DOHH2 (cell line): ENCODE results near the gene RAD51.

ENCODE experiments used
- H3F3A ChIP-seq: fragments of 200-600 bp; sonication (generic), shearing (Covaris generic); 2 replicates; pipeline ENCODE4 v1.6.0; 2016; ENCODE audit warnings: antibody characterized with exemption, mild to moderate bottlenecking; ENCODE audit not compliant: control insufficient read depth, insufficient read depth
- H3K27ac ChIP-seq: fragments of 200-600 bp; sonication (generic); 2 replicates; pipeline ENCODE4 v1.5.1; 2014; ENCODE audit warnings: low read depth, mild to moderate bottlenecking, low read length, moderate library complexity
- H3K27me3 ChIP-seq: fragments of 200-600 bp; sonication (generic); 2 replicates; pipeline ENCODE4 v1.6.1; 2014; ENCODE audit warnings: mild to moderate bottlenecking, low read length, mixed read lengths; ENCODE audit not compliant: control insufficient read depth
- H3K36me3 ChIP-seq: fragments of 200-600 bp; sonication (generic); 2 replicates; pipeline ENCODE4 v1.6.1; 2014; ENCODE audit warnings: mild to moderate bottlenecking, low read length, moderate library complexity, mixed read lengths; ENCODE audit not compliant: control insufficient read depth
- H3K4me1 ChIP-seq: fragments of 200-600 bp; sonication (generic); 2 replicates; pipeline ENCODE4 v1.6.1; 2014; ENCODE audit warnings: mild to moderate bottlenecking, low read length, mixed read lengths; ENCODE audit not compliant: control insufficient read depth
- H3K4me2 ChIP-seq: fragments of 200-600 bp; sonication (generic); 2 replicates; pipeline ENCODE4 v1.6.0; 2014; ENCODE audit warnings: mild to moderate bottlenecking, low read length, moderate library complexity
- H3K4me3 ChIP-seq: fragments of 200-600 bp; sonication (generic); 2 replicates; pipeline ENCODE4 v1.5.1; 2014; ENCODE audit warnings: mild to moderate bottlenecking, low read length, mixed read lengths
- H3K79me2 ChIP-seq: fragments of 200-600 bp; sonication (generic); 2 replicates; pipeline ENCODE4 v1.6.1; 2014; ENCODE audit warnings: mild to moderate bottlenecking, low read length, mixed read lengths; ENCODE audit not compliant: control insufficient read depth
- H3K9me2 ChIP-seq: fragments of 200-600 bp; sonication (generic); replicated peaks from 2 replicates; pipeline ENCODE4 v1.6.1; 2014; ENCODE audit warnings: mild to moderate bottlenecking, low read length, mixed read lengths; ENCODE audit not compliant: control insufficient read depth
- H3K9me3 ChIP-seq: fragments of 200-600 bp; sonication (generic); 2 replicates; pipeline ENCODE4 v1.6.1; 2014; ENCODE audit warnings: antibody characterized with exemption, low read length, mixed read lengths; ENCODE audit not compliant: control insufficient read depth, insufficient read depth
- H4K20me1 ChIP-seq: fragments of 200-600 bp; sonication (generic); 2 replicates; pipeline ENCODE4 v1.6.0; 2014; ENCODE audit warnings: low read depth, mild to moderate bottlenecking, antibody characterized with exemption, low read length, moderate library complexity; ENCODE audit not compliant: control insufficient read depth, insufficient read depth
- CTCF ChIP-seq: fragments of 200-600 bp; sonication (generic); IDR thresholded peaks from one replicate; pipeline ENCODE4 v1.5.1; 2014; ENCODE audit warnings: antibody characterized with exemption, mild to moderate bottlenecking, low read depth, low read length; ENCODE audit not compliant: poor library complexity, severe bottlenecking
- EZH2phosphoT487 ChIP-seq: fragments of 200-600 bp; sonication (generic); IDR thresholded peaks from 2 replicates; pipeline ENCODE4 v1.6.1; 2017; ENCODE audit warnings: borderline replicate concordance, mild to moderate bottlenecking, antibody characterized with exemption, low read length, moderate library complexity, mixed read lengths

Gene RAD51

GRCh38 chr15:40739854-40740253, 44.9 kb downstream of the RAD51 start:
- Histone ChIP-seq H3K4me2 (no peak overlapping the region), H3K27me3 (no peaks in the 10 kb centered on the region), H3K27ac (no peak overlapping the region), H4K20me1 (no peaks in the 10 kb centered on the region), H3K9me2 (no peaks in the 10 kb centered on the region), H3K4me3 (no peak overlapping the region), H3K4me1 (no peaks in the 10 kb centered on the region), H3F3A (peaks cover 4% of the 10 kb centered on the region; the same call in 1 of the 2 replicates), H3K9me3 (no peaks in the 10 kb centered on the region), H3K79me2 (no peaks in the 10 kb centered on the region), H3K36me3 (peaks cover 91% of the 10 kb centered on the region)
- TF ChIP-seq EZH2phosphoT487 (no peak), CTCF (no peak)

- no peak overlapping the region for H3K4me2 ChIP-seq
- no peaks in the 10 kb centered on the region for H4K20me1 ChIP-seq
- H3K36me3 ChIP-seq: peaks cover 82% of the 10 kb centered on the region
- peaks cover 3% of the 10 kb centered on the region; the same call in 1 of the 2 replicates for H3F3A ChIP-seq
- no peaks in the 10 kb centered on the region for H3K9me2 ChIP-seq
- H3K9me3 ChIP-seq: no peaks in the 10 kb centered on the region
- no peak overlapping the region for H3K4me3 ChIP-seq
- no peak for TF ChIP-seq EZH2phosphoT487
- TF ChIP-seq CTCF: no peak
- H3K4me1 ChIP-seq: no peaks in the 10 kb centered on the region
- H3K27me3 ChIP-seq: no peaks in the 10 kb centered on the region
- H3K27ac ChIP-seq: no peak overlapping the region
- 0 out of 2 replicates have a peak, but pooled peaks cover 6% of the 10 kb centered on the region for H3K79me2 ChIP-seq
Measured at GRCh38 chr15:40743485-40743901, 48.5 kb downstream of the RAD51 start.

GRCh38 chr15:40743921-40744814, 49.2 kb downstream of the RAD51 start:
- H3K79me2 ChIP-seq: peaks cover 6% of the 10 kb centered on the region; the same call in 1 of the 2 replicates
- H3K27ac ChIP-seq: no peak overlapping the region
- TF ChIP-seq EZH2phosphoT487: no peak
- peak; percentile 23 for TF ChIP-seq CTCF
- no peak overlapping the region for H3K4me2 ChIP-seq
- H4K20me1 ChIP-seq: no peaks in the 10 kb centered on the region
- no peaks in the 10 kb centered on the region for H3K9me3 ChIP-seq
- no peaks in the 10 kb centered on the region for H3K9me2 ChIP-seq
- H3F3A ChIP-seq: peaks cover 3% of the 10 kb centered on the region; the same call in 1 of the 2 replicates
- no peaks in the 10 kb centered on the region for H3K27me3 ChIP-seq
- H3K4me1 ChIP-seq: no peaks in the 10 kb centered on the region
- peaks cover 79% of the 10 kb centered on the region for H3K36me3 ChIP-seq
- H3K4me3 ChIP-seq: no peak overlapping the region
